Upper lobe of left lung (tissue), 6 donors: ENCODE results near the gene IDI2. TPM values are rescaled to one million over a fixed set of nuclear protein-coding genes. Genes with fewer than 3 reads are reported as not detected.

ENCODE experiments used
- ATAC-seq, 2 donors: fragments of 200-7000 bp; cut with Tn5 transposase; one replicate each; pipeline ENCODE4 v1.9.1; 2022; ENCODE audit warnings: mild to moderate bottlenecking in 2 of 2, moderate library complexity in 2 of 2; ENCODE audit not compliant: low FRiP score in 2 of 2
- DNase-seq, 2 donors: peaks; one replicate each; pipeline ENCODE4 v3.0.0-alpha.2; 2019 to 2020
- H3K27ac ChIP-seq, 4 donors: fragments of 200-600 bp; sonication (generic); one replicate each; pipeline ENCODE4 v1.5.1; 2016 to 2019
- H3K27me3 ChIP-seq, 4 donors: fragments of 200-600 bp; sonication (generic); one replicate each; pipeline ENCODE4 v1.5.1; 2017 to 2019
- H3K36me3 ChIP-seq, 4 donors: fragments of 200-600 bp; sonication (generic); one replicate each; pipeline ENCODE4 v1.5.1; 2016 to 2019
- H3K4me1 ChIP-seq, 4 donors: fragments of 200-600 bp; sonication (generic); one replicate each; pipeline ENCODE4 v1.5.1; 2018 to 2019
- H3K4me3 ChIP-seq, 4 donors: fragments of 200-600 bp; sonication (generic); one replicate each; pipeline ENCODE4 v1.5.1; 2017 to 2019; ENCODE audit warnings: mild to moderate bottlenecking in 2 of 4, moderate library complexity in 1 of 4
- H3K9me3 ChIP-seq, 4 donors: fragments of 200-600 bp; sonication (generic); one replicate each; pipeline ENCODE4 v1.5.1; 2018 to 2019
- CTCF ChIP-seq, 6 experiments: fragments of 450-650 bp in 4 of 6; fragments of 200-600 bp in 2 of 6; sonication (generic) in 2 of 6; IDR thresholded peaks; one replicate each; pipeline ENCODE4 v1.5.1; 2016 to 2019; ENCODE audit warnings: antibody characterized with exemption in 6 of 6
- EP300 ChIP-seq, 4 donors: sonication (generic); formaldehyde crosslinking; IDR thresholded peaks; one replicate each; pipeline ENCODE4 v1.5.1; 2017; ENCODE audit warnings: antibody characterized with exemption in 4 of 4, control low read depth in 2 of 4
- POLR2A ChIP-seq, 4 donors: fragments of 450-650 bp; IDR thresholded peaks; one replicate each; pipeline ENCODE4 v1.5.1; 2016 to 2017; ENCODE audit warnings: antibody characterized with exemption in 4 of 4, mild to moderate bottlenecking in 2 of 4
- POLR2AphosphoS5 ChIP-seq, 2 donors: sonication (generic); formaldehyde crosslinking; IDR thresholded peaks; one replicate each; pipeline ENCODE4 v1.5.1; 2017; ENCODE audit warnings: antibody characterized with exemption in 2 of 2
- WGBS, 2 donors: methylation state at CpG; one replicate each; pipeline ENCODE4 v1.1.5; 2017 to 2018; 5-methylcytosine and 5-hydroxymethylcytosine counted together
- total RNA-seq, 6 donors: library from RNA; depleted of rRNA in 4 of 6; stranded (reverse); fragments of >200 nt in 4 of 6; gene quantifications; one replicate each; pipeline versions ENCODE4 v1.1.0 to v1.2.1, GENCODE V29; 2016 to 2021
- donor health status: DM: no; HTN: no; CAD: no; lungs with moderate emphysema.
- donor health status: DM: no; HTN: yes; CAD: no; lungs with severe emphysema.

Gene IDI2
- total RNA-seq, 6 donors from 2014 or later: not detected

DNA sequence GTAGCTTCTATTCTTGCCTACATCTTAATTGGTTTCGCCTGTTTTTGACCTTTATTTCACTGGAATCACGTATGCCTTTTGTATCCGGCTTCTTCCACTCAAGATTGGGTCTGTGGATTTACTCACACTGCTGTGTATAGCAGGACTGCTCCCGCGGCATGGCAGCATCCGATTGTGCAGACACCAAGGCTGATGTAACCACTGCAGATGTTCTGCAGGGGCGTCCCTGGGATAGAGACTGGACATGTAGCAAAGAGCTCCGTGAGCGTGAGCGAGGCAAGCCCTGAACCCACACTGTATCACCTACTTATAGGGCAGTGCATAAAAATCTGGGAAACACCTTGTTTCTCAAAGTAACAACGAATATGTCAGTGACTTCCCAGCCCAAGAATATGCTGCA lies 11.4 kb upstream of the IDI2 start:
- Histone ChIP-seq H3K36me3 (peaks cover 9 to 50% (median 20%) of the 10 kb centered on the region in 4 donors), H3K27me3 (no peaks in the 10 kb centered on the region), H3K27ac (no peak overlapping the region), H3K9me3 (no peaks in the 10 kb centered on the region), H3K4me3 (no peak overlapping the region), H3K4me1 (no peaks in the 10 kb centered on the region)
- TF ChIP-seq EP300 (IDR thresholded peaks at IDR 0.05) (no peak), CTCF (IDR thresholded peaks at IDR 0.05) (no peak)
- DNase-seq: no peak
- peak in 1 of 2 donors; percentile 23 for ATAC-seq
- 88 to 91% methylated on average over 11 of the region's 11 CpGs for WGBS, 2 donors

- DNase-seq (peak in 1 of 2 donors; percentile 44), ATAC-seq (peak in 1 of 2 donors; percentile 43)
- Histone ChIP-seq H3K4me1 (no peaks in the 10 kb centered on the region), H3K9me3 (no peaks in the 10 kb centered on the region), H3K4me3 (no peak overlapping the region), H3K27me3 (no peaks in the 10 kb centered on the region), H3K27ac (no peak overlapping the region), H3K36me3 (peaks cover 9 to 43% (median 17%) of the 10 kb centered on the region in 4 donors)
- TF ChIP-seq CTCF (IDR thresholded peaks at IDR 0.05): no peak
- TF ChIP-seq POLR2AphosphoS5 (IDR thresholded peaks at IDR 0.05): no peak
- TF ChIP-seq POLR2A (IDR thresholded peaks at IDR 0.05): no peak
- TF ChIP-seq EP300 (IDR thresholded peaks at IDR 0.05): no peak
- WGBS, 2 donors: 65 to 76% methylated on average over 14 of the region's 14 CpGs
These were observed 10.7 kb upstream of the IDI2 start for GRCh38 chr10:1036341-1036791.

DNA sequence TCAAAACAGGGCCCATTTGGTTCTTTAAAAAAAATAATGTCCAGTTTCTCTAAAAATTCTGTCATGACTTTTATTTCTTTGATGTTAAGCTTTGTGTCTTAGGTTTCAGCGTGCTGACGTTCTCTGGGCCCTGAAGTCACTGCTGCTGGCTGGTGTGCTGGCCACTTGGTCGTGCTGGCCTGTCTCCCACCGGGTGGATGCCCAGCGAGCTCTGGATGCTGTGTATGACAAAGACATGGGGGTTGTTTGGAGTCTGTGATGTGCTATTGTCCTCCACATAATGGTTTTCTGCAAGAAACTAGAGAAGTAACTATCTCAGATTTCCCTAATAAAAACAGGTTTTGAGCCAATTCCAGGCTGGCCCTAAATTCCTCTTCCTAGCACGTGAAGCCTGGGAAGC lies 9.5 kb upstream of the IDI2 start:
- Histone ChIP-seq H3K36me3 (peaks cover 4 to 31% (median 12%) of the 10 kb centered on the region in 4 donors), H3K9me3 (no peaks in the 10 kb centered on the region), H3K27ac (no peak overlapping the region), H3K4me3 (no peak overlapping the region), H3K4me1 (no peaks in the 10 kb centered on the region), H3K27me3 (no peaks in the 10 kb centered on the region)
- no peak for TF ChIP-seq CTCF (IDR thresholded peaks at IDR 0.05)
- no peak for TF ChIP-seq POLR2A (IDR thresholded peaks at IDR 0.05)
- TF ChIP-seq POLR2AphosphoS5 (IDR thresholded peaks at IDR 0.05): no peak
- TF ChIP-seq EP300 (IDR thresholded peaks at IDR 0.05): no peak
- ATAC-seq: no peak
- WGBS, 2 donors: 87 to 93% methylated on average over 6 of the region's 6 CpGs
- DNase-seq: no peak

DNA sequence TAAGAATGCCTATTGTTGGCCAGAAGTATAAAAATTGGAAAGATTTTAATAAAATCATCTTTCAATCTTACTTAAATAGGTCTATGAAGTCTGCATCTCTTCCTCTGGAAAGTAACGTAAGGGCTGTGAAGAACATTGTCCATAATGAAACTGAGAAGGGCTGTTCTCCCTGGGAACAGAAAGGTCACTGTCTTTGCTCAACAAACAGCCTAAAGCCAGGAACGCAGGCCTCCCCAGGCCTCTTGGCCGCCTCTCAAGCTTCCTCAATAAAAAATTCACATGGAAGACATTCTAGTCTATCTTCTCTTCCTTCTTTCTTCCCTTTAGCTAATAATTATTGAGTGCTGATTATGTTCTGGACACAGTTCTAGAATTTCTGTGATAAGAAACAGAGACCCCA lies 9.1 kb upstream of the IDI2 start:
- Histone ChIP-seq H3K4me1 (no peaks in the 10 kb centered on the region), H3K4me3 (no peak overlapping the region), H3K9me3 (no peaks in the 10 kb centered on the region), H3K27ac (no peak overlapping the region), H3K36me3 (peaks cover under 1 to 27% (median 11%) of the 10 kb centered on the region in 4 donors), H3K27me3 (no peaks in the 10 kb centered on the region)
- no peak for DNase-seq
- 90 to 97% methylated on average over 3 of the region's 3 CpGs for WGBS, 2 donors
- ATAC-seq: no peak
- TF ChIP-seq CTCF (IDR thresholded peaks at IDR 0.05) (no peak), EP300 (IDR thresholded peaks at IDR 0.05) (no peak), POLR2A (IDR thresholded peaks at IDR 0.05) (no peak), POLR2AphosphoS5 (IDR thresholded peaks at IDR 0.05) (no peak)

DNA sequence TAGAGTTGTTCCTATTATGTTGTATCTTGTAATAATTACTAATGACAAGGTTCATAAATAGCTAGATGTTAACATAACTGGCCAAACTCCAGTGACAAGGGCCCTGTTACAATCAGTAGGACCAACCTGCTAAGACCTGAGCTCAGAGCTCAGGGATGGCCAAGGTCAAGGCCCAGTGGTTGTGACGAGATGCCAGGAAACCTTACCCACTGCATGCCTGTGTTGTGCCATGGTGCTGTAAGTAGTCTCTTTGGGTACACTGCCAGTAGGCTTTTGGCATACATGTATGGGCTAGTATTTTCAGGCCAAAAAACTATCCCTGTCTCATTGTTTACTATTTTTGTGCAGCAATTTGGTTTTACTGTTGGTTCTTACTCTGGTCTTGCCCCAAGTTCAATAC lies 7.9 kb upstream of the IDI2 start:
- no peaks in the 10 kb centered on the region for H3K4me1 ChIP-seq
- DNase-seq (no peak), ATAC-seq (no peak)
- WGBS, 2 donors: 90 to 100% methylated on average over 1 of the region's 1 CpG
- no peak overlapping the region for H3K4me3 ChIP-seq
- H3K27me3 ChIP-seq: no peaks in the 10 kb centered on the region
- H3K9me3 ChIP-seq: no peaks in the 10 kb centered on the region
- TF ChIP-seq POLR2AphosphoS5 (IDR thresholded peaks at IDR 0.05): no peak
- no peak for TF ChIP-seq POLR2A (IDR thresholded peaks at IDR 0.05)
- no peak for TF ChIP-seq EP300 (IDR thresholded peaks at IDR 0.05)
- no peak for TF ChIP-seq CTCF (IDR thresholded peaks at IDR 0.05)
- peaks cover 0 to 18% (median 5%) of the 10 kb centered on the region in 4 donors for H3K36me3 ChIP-seq
- H3K27ac ChIP-seq: no peak overlapping the region
